MCF 10A (cell line): ENCODE results near the gene ZGPAT. TPM values are rescaled to one million over a fixed set of nuclear protein-coding genes. Genes with fewer than 3 reads are reported as not detected.

Experiments used
- BruUV-seq: library from RNA; stranded (reverse); fragments of 400-500 nt; replicated peaks from 2 replicates; lab custom pipeline; 2021; lab: Mats Ljungman, UMichigan
- CTCF ChIA-PET: fragments of 300-600 bp; sonication (Branson Sonifier 250); formaldehyde crosslinking; extraction: SDS; loops from one replicate; lab custom pipeline; 2021; ENCODE audit warnings: antibody characterized with exemption, inconsistent platforms; lab: Yijun Ruan, JAX
- POLR2A ChIA-PET: fragments of 300-600, 350-650 bp; sonication (Branson Sonifier 250); formaldehyde crosslinking; extraction: SDS; loops from one replicate; lab custom pipeline; 2020; ENCODE audit warnings: antibody characterized with exemption, inconsistent platforms; lab: Yijun Ruan, JAX
- DNase-seq: peaks from one replicate; pipeline ENCODE4 v3.0.0-alpha.2; 2018; ENCODE audit not compliant: unreplicated experiment
- H3K27ac Mint-ChIP-seq: one replicate; pipeline ENCODE4 v1.8.0; 2022; ENCODE audit warnings: mild to moderate bottlenecking, low read depth, mixed read lengths; ENCODE audit not compliant: unreplicated experiment
- H3K27me3 Mint-ChIP-seq: one replicate; pipeline ENCODE4 v1.8.0; 2022; ENCODE audit warnings: mixed read lengths; ENCODE audit not compliant: insufficient read depth, unreplicated experiment
- H3K36me3 Mint-ChIP-seq: one replicate; pipeline ENCODE4 v1.8.0; 2022; ENCODE audit warnings: mild to moderate bottlenecking, moderate library complexity, mixed read lengths; ENCODE audit not compliant: insufficient read depth, unreplicated experiment
- H3K4me1 Mint-ChIP-seq: one replicate; pipeline ENCODE4 v1.8.0; 2022; ENCODE audit warnings: mixed read lengths; ENCODE audit not compliant: insufficient read depth, unreplicated experiment
- H3K4me3 Mint-ChIP-seq: one replicate; pipeline ENCODE4 v1.8.0; 2022; ENCODE audit warnings: mild to moderate bottlenecking, moderate library complexity, mixed read lengths; ENCODE audit not compliant: unreplicated experiment
- H3K9me3 Mint-ChIP-seq: one replicate; pipeline ENCODE4 v1.8.0; 2022; ENCODE audit warnings: mixed read lengths; ENCODE audit not compliant: unreplicated experiment
- intact Hi-C: fragments of 100-400 bp; cut with micrococcal nuclease; formaldehyde crosslinking; loops from 2 replicates; pipeline ENCODE4 v1.14.1; 2022
- total RNA-seq: library from RNA; stranded (reverse); gene quantifications from 2 replicates; pipeline ENCODE4 v1.2.3, GENCODE V29; 2022
- TF ChIP-seq, protein P1 (sequence below): fragments of 200-600 bp; IDR thresholded peaks from one replicate; pipeline ENCODE4 v1.8.0; 2022; ENCODE audit warnings: antibody characterized with exemption, mild to moderate bottlenecking; ENCODE audit not compliant: unreplicated experiment

Gene ZGPAT
- total RNA-seq, 1 experiment from 2014 or later = 19.5 TPM

DNA sequence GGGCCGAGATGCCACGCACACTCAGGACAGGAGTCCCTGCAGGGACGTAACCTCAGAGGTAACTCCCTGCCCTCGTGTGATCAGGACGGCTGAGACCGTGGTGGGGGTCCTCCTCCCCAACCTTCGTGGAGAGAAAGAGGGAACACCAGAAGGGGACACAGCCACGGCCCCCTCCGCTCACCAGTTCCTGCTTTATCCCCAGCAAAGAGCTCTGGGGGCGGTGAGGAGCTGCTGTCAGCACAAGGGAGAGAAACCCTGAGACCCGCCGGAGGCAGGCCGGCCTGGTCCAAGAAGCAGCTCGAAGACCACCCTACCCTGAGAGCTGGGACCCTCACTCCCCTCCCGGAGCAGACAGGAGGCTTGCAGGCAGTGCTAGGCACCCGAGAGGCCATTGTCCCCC lies 76.1 kb downstream of the ZGPAT start:
- no TSS peak for BruUV-seq
- no peak for DNase-seq
- Mint-ChIP-seq H3K4me1 (no peaks in the 10 kb centered on the region), H3K4me3 (no peak overlapping the region), H3K27me3 (no peaks in the 10 kb centered on the region), H3K36me3 (no peaks in the 10 kb centered on the region), H3K27ac (no peak overlapping the region), H3K9me3 (no peaks in the 10 kb centered on the region)
- CTCF ChIA-PET = interaction anchor here (1.1 to 3.9 kb wide), 4 partner anchors 10 to 646 kb away, joined by 3 to 33 read pairs (median 4); no protein-coding TSS in a partner anchor
- TF ChIP-seq, protein P1, sequence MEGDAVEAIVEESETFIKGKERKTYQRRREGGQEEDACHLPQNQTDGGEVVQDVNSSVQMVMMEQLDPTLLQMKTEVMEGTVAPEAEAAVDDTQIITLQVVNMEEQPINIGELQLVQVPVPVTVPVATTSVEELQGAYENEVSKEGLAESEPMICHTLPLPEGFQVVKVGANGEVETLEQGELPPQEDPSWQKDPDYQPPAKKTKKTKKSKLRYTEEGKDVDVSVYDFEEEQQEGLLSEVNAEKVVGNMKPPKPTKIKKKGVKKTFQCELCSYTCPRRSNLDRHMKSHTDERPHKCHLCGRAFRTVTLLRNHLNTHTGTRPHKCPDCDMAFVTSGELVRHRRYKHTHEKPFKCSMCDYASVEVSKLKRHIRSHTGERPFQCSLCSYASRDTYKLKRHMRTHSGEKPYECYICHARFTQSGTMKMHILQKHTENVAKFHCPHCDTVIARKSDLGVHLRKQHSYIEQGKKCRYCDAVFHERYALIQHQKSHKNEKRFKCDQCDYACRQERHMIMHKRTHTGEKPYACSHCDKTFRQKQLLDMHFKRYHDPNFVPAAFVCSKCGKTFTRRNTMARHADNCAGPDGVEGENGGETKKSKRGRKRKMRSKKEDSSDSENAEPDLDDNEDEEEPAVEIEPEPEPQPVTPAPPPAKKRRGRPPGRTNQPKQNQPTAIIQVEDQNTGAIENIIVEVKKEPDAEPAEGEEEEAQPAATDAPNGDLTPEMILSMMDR = no peak
- POLR2A ChIA-PET = interaction anchor here (1.0 to 1.3 kb wide), 2 partner anchors 18 to 75 kb away, joined by 3 read pairs; no protein-coding TSS in a partner anchor
- intact Hi-C loops = no loop called here

DNA sequence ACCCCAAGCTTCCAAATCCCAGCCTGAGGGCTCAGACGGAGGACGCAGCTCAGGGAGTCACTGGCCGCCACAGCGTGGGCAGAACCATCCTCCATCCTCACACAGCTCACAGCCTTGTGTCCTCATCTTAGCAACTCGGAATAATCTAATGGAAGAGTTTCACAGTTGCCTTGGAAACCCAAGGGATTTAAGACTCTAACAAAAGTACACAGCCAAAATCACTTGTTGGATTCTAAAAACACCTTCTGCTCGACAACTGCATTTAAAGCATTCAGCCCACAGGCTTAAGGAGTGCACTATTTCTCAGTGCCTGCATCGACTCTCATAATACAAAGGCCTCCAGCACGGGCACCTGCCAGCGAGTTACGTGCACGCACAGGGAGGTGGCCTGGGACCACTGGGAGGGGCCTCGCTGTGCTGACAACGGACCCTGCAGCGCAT lies 77.9 kb downstream of the ZGPAT start:
- ChIA-PET POLR2A (interaction anchor here (1.0 to 2.2 kb wide), 4 partner anchors 19 to 110 kb away, joined by 4 to 15 read pairs (median 4); partner anchors contain the start of gene TPD52L2), CTCF (interaction anchor here (0.6 to 3.9 kb wide), 22 partner anchors 8 to 362 kb away, joined by 3 to 33 read pairs (median 5); partner anchors contain the start of gene ABHD16B)
- TF ChIP-seq, protein P1 = no peak
- no TSS peak for BruUV-seq
- intact Hi-C loops = loop anchor here (2.0 to 5.0 kb wide), 2 partner anchors 79 to 187 kb away; partner anchors contain the start of gene TPD52L2
- Mint-ChIP-seq H3K4me1 (no peaks in the 10 kb centered on the region), H3K27me3 (no peaks in the 10 kb centered on the region), H3K9me3 (no peaks in the 10 kb centered on the region), H3K36me3 (no peaks in the 10 kb centered on the region), H3K27ac (no peak overlapping the region), H3K4me3 (no peak overlapping the region)
- DNase-seq = no peak

Other genes with a start within 250 kb of the ZGPAT start
- gene KCNQ2, start 235.4 kb upstream of the ZGPAT start, total RNA-seq = not detected in 2 replicates
- 3.3 and 9.9 TPM in 2 replicates for gene EEF1A2, start 209.0 kb upstream of the ZGPAT start, total RNA-seq
- 315 and 355 TPM in 2 replicates for gene PPDPF, start 187.3 kb upstream of the ZGPAT start, total RNA-seq
- gene PTK6, start 170.7 kb upstream of the ZGPAT start, total RNA-seq = 3.8 and 4.4 TPM in 2 replicates
- gene SRMS, start 160.3 kb upstream of the ZGPAT start, total RNA-seq = 0.81 and 1.4 TPM in 2 replicates
- 2.4 and 3.9 TPM in 2 replicates for gene FNDC11, start 153.9 kb upstream of the ZGPAT start, total RNA-seq
- 18.1 and 24.7 TPM in 2 replicates for gene HELZ2, start 133.8 kb upstream of the ZGPAT start, total RNA-seq
- 14.9 and 19.6 TPM in 2 replicates for gene GMEB2, start 80.9 kb upstream of the ZGPAT start, total RNA-seq
- 1.7 and 5.3 TPM in 2 replicates for gene STMN3, start 54.6 kb upstream of the ZGPAT start, total RNA-seq
- gene RTEL1, start 49.7 kb upstream of the ZGPAT start, total RNA-seq = 27.9 and 39.2 TPM in 2 replicates
- 12.3 and 24.4 TPM in 2 replicates for gene TNFRSF6B, start 11.4 kb upstream of the ZGPAT start, total RNA-seq
- gene ARFRP1, start 63 bp upstream of the ZGPAT start, total RNA-seq = 60.1 and 65.4 TPM in 2 replicates
- 10.1 and 16.0 TPM in 2 replicates for gene LIME1, start 28.6 kb downstream of the ZGPAT start, total RNA-seq
- 85.0 and 105 TPM in 2 replicates for gene SLC2A4RG, start 31.7 kb downstream of the ZGPAT start, total RNA-seq
- gene ZBTB46, start 123.2 kb downstream of the ZGPAT start, total RNA-seq = 0.63 and 0.71 TPM in 2 replicates
- not detected in 2 replicates for gene ABHD16B, start 153.5 kb downstream of the ZGPAT start, total RNA-seq
- 174 and 175 TPM in 2 replicates for gene TPD52L2, start 157.2 kb downstream of the ZGPAT start, total RNA-seq
- 38.1 and 45.0 TPM in 2 replicates for gene DNAJC5, start 187.1 kb downstream of the ZGPAT start, total RNA-seq
- 38.6 and 43.7 TPM in 2 replicates for gene UCKL1, start 248.4 kb downstream of the ZGPAT start, total RNA-seq